Right atrium auricular region (tissue), 2 donors: ENCODE data around the gene SUCLG1. TPM values are rescaled to one million over a fixed set of nuclear protein-coding genes. Genes with fewer than 3 reads are reported as not detected.

Source experiments
- DNase-seq: peaks from one replicate; pipeline ENCODE4 v3.0.0-alpha.2; 2019; ENCODE audit warnings: low spot score
- H3K27ac ChIP-seq, 2 donors: fragments of 200-600 bp; sonication (generic); 1 replicate in 1 of 2; 2 replicates in 1 of 2; pipeline ENCODE4 v1.5.1; 2016 to 2019
- H3K27me3 ChIP-seq, 2 donors: fragments of 200-600 bp; sonication (generic); one replicate each; pipeline versions ENCODE4 v1.5.1 to v1.6.0; 2017 to 2019
- H3K36me3 ChIP-seq: fragments of 200-600 bp; sonication (generic); one replicate; pipeline ENCODE4 v1.5.1; 2016
- H3K4me1 ChIP-seq, 2 donors: fragments of 200-600 bp; sonication (generic); one replicate each; pipeline versions ENCODE4 v1.5.1 to v1.6.0; 2017 to 2019
- H3K4me3 ChIP-seq, 2 donors: fragments of 200-600 bp; sonication (generic); 1 replicate in 1 of 2; 2 replicates in 1 of 2; pipeline ENCODE4 v1.5.1; 2017 to 2019; ENCODE audit warnings: mild to moderate bottlenecking in 1 of 2, moderate library complexity in 1 of 2
- H3K9me3 ChIP-seq, 2 donors: fragments of 200-600 bp; sonication (generic); one replicate each; pipeline ENCODE4 v1.5.1; 2019
- total RNA-seq, 2 donors: library from RNA; depleted of rRNA; stranded (reverse); fragments of >200 nt; gene quantifications; one replicate each; pipeline ENCODE4 v1.1.0, GENCODE V29; 2016
- TF ChIP-seq, protein P1 (sequence below), 2 donors: fragments of 200-600 bp; sonication (generic); IDR thresholded peaks; one replicate each; pipeline ENCODE4 v1.5.1; 2019; ENCODE audit warnings: antibody characterized with exemption in 2 of 2

The SUCLG1 gene
- total RNA-seq, 2 donors from 2014 or later, result 139 to 197 TPM

DNA sequence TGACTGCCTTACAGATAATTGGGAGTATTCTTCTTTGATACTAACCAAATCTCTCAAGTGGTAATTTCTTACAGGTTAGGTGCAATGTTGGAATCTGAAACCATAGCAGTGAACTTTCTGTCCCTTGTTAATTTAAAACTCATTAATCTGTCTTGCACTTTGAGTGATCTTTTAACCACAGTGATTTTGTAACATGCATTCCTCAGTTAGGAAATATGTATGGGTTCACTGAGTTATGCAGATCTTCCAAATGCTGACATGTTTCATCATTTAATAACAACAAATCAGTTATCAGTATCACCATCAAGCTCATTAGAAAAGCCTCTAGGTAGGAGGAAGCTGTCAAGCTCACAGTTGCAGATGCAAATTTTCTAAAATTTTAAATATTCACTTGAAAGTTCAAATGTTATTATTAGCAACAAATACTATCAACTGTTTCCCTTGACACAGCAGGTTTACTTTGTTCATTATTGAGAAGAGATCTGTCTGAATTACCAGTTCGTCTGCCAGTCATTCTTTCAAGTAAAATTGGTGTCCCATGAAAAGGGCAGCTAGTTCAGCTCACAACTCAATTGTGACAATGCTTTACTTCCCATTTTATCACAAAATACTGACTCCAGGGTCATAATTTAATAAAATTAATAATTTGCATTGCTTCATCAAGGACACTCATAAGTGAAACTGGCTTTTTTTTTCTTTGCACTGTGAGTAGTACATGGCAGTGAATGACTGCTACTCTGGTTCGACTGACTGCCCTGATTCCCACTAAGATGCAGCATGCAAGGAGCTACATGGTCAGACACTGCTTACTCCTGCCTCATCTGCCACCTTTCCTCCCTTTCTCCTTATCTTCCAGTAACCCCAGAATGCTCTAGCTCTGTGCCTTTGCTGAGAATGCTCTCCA is 31.6 kb downstream of the SUCLG1 start:
- Histone ChIP-seq H3K36me3 (peaks cover 88% of the 10 kb centered on the region), H3K27me3 (no peaks in the 10 kb centered on the region), H3K27ac (no peak overlapping the region), H3K9me3 (no peaks in the 10 kb centered on the region), H3K4me1 (peaks cover 0 to 9% of the 10 kb centered on the region in 2 donors), H3K4me3 (no peak overlapping the region)
- DNase-seq, result no peak
- TF ChIP-seq, protein P1, sequence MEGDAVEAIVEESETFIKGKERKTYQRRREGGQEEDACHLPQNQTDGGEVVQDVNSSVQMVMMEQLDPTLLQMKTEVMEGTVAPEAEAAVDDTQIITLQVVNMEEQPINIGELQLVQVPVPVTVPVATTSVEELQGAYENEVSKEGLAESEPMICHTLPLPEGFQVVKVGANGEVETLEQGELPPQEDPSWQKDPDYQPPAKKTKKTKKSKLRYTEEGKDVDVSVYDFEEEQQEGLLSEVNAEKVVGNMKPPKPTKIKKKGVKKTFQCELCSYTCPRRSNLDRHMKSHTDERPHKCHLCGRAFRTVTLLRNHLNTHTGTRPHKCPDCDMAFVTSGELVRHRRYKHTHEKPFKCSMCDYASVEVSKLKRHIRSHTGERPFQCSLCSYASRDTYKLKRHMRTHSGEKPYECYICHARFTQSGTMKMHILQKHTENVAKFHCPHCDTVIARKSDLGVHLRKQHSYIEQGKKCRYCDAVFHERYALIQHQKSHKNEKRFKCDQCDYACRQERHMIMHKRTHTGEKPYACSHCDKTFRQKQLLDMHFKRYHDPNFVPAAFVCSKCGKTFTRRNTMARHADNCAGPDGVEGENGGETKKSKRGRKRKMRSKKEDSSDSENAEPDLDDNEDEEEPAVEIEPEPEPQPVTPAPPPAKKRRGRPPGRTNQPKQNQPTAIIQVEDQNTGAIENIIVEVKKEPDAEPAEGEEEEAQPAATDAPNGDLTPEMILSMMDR (IDR thresholded peaks at IDR 0.05), result no peak

DNA sequence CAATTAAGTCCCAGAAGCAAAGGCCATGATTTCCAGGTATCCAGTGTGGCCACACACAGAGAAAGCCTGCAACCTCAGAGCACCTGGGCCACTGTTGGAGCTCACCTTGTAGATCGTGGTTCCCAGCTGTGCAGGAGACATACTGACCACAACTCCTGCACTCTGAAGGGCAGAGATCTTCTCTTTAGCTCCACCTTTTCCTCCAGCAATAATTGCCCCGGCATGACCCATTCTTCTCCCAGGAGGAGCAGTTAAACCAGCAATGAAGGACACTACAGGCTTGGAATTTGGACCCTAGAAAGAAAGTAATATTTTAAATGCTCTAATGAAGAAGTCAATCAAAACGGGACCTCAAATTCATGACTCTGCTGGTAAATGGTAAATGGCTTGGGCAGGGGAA is 33.8 kb downstream of the SUCLG1 start:
- Histone ChIP-seq H3K27ac (no peak overlapping the region), H3K4me3 (no peak overlapping the region), H3K36me3 (peaks cover 73% of the 10 kb centered on the region), H3K27me3 (no peaks in the 10 kb centered on the region), H3K9me3 (no peaks in the 10 kb centered on the region), H3K4me1 (peaks cover 0 to 9% of the 10 kb centered on the region in 2 donors)
- no peak for DNase-seq
- TF ChIP-seq, protein P1 (IDR thresholded peaks at IDR 0.05), result no peak

DNA sequence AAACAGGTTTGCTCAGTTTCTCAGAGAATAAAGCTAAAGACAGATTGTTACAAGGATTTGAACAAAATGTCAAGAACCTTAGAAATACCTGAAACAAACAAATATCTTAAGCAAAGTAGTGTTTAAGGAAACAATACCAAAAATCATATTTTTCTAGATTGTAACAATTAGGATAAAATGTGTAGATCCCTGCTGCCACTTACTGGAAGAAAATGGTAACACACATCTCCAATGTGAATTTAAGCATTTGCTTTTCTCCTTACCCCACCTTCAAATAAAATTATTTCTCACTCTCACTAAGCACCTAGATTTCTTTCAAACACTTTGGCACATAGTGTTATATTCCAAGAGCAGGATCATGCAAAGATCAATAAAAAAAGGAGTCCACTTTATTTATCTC is 34.9 kb downstream of the SUCLG1 start:
- H3K4me1 ChIP-seq, result peaks cover 0 to 9% of the 10 kb centered on the region in 2 donors
- H3K9me3 ChIP-seq, result no peaks in the 10 kb centered on the region
- TF ChIP-seq, protein P1 (IDR thresholded peaks at IDR 0.05), result peak in 1 of 2 donors; percentile 54
- peaks cover 62% of the 10 kb centered on the region for H3K36me3 ChIP-seq
- no peak overlapping the region for H3K27ac ChIP-seq
- no peak for DNase-seq
- no peaks in the 10 kb centered on the region for H3K27me3 ChIP-seq
- no peak overlapping the region for H3K4me3 ChIP-seq

DNA sequence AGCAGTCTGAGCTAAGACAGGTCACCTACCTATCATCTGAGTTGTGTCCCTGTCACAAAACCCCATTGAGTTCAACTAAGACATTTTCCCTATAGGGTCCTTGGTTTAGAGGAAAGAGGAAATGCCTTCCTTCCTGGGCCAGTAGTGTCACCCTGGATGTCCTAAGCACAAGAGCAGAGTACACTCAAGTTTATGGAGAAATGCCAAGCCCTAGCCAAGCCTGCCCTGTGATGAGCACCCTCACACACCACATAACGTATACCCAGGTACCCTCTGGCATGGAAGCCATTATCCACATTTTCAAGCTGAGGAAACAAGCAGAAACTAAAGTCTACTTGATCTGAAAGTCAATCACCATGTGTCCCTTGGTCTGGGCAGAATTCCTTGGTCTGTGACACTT is 37.3 kb downstream of the SUCLG1 start:
- Histone ChIP-seq H3K9me3 (no peaks in the 10 kb centered on the region), H3K27me3 (no peaks in the 10 kb centered on the region), H3K4me1 (no peaks in the 10 kb centered on the region), H3K4me3 (no peak overlapping the region), H3K36me3 (peaks cover 41% of the 10 kb centered on the region), H3K27ac (no peak overlapping the region)
- no peak for DNase-seq
- TF ChIP-seq, protein P1 (IDR thresholded peaks at IDR 0.05), result no peak

DNA sequence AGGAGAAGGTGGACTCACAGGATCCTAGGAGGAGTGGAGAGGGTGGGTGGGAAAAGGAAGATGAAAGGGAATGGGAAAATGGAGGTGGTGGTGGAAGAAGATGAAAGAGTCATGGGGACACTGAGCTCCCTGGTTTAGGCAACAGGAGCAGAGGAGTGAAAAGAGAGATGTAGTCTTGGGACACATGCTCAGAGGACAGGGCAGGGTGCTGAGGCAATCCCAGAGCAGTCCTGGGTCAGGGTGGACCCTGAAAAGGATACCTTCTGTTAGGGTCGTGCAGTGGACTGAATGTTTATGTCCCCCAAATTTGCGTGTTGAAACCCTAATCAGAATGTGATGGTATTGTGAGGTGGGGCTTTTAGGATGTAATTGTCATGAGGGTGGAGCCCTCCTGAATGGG is 37.9 kb downstream of the SUCLG1 start:
- TF ChIP-seq, protein P1 (IDR thresholded peaks at IDR 0.05), result no peak
- Histone ChIP-seq H3K9me3 (no peaks in the 10 kb centered on the region), H3K4me3 (no peak overlapping the region), H3K36me3 (peaks cover 41% of the 10 kb centered on the region), H3K27me3 (no peaks in the 10 kb centered on the region), H3K27ac (no peak overlapping the region), H3K4me1 (no peaks in the 10 kb centered on the region)
- no peak for DNase-seq
